Putamen (tissue), 1 donor: ENCODE results near the gene BAIAP2.

Source experiments
- DNase-seq: peaks from one replicate; pipeline ENCODE4 v3.0.0-alpha.2; 2016; ENCODE audit warnings: low spot score

BAIAP2 gene

DNA sequence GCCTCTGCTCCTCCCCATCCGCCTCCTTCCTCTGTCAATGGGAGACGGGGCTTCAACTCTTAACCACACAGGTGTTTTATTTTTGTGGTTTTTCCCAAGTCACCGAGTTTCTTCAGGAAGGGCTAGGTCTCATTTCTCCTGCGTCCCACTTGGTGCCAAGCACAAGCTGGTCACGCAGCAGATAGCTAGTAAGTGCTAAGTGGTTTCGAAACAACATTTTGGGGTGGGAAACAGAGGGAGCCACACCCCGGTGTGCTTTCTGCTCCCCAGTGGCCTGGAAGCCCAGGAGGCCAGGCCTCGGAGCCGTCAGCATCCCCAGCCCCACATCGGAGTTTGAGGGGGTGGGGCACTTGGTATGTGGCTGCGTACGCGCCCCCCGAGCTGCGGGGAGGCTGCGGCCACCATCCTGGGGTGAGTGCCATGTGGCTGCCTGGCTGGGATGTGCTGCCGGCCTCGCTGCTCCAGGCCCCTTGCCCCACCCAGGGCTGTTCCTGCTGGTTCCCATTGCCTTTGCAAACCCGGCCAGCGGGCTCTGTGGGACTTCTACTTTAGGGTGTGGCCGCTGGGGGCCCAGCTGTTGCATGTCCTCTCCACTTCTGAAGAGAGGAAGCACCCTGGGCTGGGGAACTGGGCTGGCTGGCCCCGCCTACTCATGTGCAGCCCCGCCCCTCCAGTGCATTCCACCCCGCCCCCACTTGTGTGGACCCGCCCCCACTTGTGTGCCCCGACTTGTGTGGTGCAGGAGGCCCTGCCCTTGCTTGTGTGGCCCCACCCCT, 55.6 kb downstream of the BAIAP2 start:
- no peak for DNase-seq

DNA sequence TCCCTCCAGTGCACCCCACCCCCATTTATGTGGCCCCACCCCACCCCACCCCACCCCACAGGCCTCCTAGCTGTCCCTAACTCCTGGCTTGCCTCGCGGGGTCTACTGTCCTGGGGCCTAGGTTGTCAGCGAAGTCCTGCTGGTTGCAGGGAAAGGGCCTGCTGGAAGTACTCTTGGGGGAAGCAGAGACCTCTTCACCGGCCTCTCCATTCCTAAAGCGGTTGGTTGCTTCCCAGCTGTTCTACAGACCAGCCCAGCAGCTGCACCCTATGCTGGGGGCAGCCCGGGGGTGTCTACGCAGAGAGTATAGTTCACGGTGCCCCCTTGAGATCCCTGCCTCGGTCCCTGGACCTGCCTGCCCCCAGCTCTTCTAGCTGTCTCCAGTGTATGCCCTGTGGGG, 56.2 kb downstream of the BAIAP2 start:
- no peak for DNase-seq

DNA sequence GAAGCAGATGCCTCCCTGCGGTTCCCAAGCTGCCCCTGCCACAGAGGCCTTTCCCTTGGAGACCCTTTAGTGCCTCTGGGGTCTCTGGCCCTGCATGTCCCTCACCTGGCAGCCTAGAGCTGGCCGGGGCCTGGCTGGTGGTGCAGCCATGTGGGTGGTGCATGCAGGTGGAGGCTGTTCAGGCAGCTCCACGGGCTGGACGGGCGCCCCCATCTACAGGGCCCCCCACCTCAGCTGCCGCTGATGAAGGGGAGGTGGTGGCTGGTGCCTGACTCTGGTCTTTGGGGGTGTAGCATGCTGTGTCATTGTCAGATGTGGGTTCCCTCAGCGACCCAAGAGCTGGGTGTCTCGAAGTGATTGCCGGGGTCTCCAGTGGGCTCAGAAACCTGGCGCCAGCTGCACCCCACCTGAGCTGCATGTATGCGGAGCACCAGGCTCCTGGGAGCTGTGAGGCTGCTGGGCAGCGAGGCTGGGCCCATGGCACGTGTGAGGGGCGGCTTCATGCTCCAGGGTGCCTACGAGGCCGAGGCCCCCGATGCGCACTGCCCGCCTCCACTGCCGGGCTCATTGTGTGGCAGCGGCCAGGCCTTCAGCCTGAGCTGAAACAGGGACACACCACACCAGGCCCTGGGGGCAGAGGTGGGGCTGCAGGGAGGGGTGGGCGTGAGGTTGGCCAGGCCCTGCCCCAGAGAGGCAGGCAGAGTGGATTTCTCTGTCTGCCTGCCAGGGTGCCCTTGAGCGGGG, 57.0 kb downstream of the BAIAP2 start:
- no peak for DNase-seq

DNA sequence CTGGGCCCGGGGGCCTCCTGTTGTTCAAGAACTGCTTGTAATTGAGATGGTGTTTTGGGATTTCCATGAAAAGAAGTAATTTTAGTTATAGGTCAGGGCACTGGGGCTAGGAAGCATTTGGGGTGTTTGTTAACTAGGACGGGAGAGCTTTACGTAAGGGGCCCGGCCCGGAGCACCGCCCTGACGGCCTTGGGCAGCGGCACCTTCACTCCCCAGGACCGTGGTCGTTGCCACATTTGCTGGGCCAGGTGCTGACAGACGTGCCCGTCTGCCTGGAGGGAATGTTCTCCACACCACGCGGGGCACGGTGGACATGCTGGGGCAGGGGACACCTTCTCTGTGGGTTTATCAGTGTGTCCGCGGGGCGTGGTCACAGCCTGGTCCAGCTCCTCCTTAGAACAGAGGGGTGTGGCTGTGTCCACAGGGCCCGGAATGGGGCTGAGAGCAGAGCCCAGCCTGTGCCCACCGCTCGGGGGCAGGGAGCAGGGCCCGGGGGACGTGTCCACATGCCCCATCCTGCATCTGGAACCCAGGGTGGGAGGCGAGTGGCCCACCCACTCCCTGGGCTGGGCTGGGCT, 57.7 kb downstream of the BAIAP2 start:
- no peak for DNase-seq

DNA sequence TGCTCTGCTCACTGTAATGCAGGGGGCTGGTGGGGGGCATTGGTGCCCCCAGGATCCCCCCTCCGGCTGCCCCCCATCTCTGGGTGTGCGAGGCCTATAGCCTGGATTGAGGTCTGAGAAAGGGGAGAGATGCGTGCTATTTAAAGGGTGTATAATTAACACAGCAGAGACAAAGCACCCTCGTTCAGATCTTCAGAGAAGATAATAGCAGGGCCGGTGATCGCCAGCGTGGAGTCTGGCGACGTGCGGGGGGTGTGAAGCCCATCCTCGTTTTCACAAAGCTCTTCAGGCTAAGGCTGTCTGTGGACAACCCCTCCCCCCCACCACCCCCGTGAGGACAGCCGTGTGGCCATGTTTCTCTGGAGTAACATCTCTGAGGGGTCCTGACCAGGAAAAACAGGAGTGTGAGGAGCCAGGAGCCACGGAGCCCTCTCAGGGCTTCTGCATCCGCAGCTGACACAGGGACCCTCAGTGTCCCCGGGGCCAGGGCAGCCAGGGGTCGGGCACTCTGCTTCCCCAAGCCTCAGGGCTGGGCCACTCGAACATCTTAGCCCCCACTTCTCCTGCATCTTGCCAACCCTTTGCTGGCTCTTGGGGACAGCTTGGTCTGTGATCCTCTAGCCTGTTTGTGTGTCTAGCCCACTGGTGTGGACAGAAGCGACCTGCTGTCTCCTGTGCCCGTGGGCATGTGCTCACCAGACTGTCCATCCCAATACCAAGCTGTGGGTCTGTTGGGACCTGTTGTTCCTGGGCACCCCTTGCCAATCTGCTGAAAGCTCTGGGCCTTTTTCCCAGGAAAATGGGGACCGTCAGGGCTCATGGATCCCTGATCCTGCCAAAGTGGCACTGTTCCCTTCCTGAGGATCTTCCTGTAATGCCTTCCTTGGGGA, 58.9 kb downstream of the BAIAP2 start:
- DNase-seq: no peak

DNA sequence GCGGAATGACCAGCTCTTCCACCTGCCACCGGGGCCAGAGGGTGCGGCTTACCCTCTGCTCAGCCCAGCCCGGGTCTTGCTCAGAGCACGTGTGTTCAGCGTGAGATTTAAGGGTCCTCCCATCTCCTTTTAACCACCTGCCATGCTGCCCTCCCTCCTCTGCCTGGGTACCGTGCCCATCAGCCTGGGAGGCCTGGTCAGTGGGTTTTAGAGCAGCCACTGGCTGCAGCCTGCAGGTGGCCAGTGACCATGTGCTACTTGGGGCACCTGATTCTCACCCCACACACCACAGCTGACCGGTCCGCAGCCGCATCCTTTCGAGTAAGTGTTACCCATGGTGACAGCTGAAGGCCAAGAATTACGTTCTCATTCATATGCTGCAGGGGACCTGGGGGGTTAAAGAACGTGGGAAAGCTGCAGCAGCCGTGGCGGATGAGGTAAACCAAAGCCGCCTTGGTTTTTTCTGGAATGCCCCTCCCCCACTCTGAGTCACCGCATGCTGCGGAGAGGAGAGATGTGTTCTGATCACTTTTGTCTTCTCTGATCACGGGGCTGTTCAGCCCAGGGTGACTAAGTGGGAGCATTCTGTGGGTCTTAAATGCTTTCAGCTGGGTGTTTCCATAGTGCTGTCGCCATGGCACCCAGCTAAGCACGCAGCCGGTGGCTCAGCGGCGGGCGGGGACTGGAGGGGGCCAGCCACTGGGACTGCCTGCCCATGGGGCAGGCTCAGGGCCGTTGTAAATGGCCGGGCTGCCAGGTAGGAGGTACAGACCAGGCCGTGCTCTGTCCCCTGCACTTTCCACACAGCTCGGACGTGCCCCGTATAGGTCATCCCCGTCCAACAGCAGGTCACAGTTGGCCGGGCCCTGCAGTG, 59.8 kb downstream of the BAIAP2 start:
- DNase-seq: peak; percentile 88

DNA sequence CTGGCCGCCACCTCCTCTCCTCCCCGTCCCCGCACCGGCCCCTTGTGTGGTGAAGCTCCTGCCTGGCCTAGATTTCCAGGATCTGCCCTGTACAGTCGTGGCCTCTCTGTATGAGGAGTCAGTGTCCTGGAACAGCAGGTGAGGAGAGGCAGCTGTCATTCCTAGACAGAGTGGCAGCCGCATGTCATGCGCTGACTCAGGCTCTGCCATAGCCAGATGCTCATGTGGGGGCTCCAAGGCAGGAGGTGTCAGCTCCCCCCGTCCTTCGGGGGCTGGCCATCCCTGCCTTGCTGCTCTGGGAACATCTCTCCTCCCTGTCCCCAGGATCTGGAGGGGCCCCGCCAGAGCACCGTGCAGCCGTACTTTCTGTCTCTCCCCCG, 60.4 kb downstream of the BAIAP2 start:
- DNase-seq: no peak

DNA sequence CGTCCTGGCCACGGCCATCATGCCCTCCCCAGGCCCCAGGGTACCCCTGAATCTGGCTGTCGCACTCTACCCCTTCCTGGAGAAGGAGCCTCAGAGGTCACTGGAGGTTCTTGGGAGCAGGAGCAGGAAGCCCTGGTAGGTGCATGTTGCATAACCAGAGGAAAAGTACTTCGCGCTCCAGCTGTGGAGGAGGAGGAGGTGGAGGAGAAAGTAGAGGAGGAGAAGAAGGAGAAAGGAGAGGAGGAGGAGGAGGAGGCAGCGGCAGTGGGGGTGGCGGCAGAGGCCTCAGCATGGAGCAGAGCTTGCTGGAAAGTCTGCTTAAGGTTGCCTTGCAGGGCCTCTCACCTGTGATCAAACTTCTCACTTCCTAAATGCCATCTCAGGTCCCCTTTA, 61.8 kb downstream of the BAIAP2 start:
- DNase-seq: peak; percentile 67

DNA sequence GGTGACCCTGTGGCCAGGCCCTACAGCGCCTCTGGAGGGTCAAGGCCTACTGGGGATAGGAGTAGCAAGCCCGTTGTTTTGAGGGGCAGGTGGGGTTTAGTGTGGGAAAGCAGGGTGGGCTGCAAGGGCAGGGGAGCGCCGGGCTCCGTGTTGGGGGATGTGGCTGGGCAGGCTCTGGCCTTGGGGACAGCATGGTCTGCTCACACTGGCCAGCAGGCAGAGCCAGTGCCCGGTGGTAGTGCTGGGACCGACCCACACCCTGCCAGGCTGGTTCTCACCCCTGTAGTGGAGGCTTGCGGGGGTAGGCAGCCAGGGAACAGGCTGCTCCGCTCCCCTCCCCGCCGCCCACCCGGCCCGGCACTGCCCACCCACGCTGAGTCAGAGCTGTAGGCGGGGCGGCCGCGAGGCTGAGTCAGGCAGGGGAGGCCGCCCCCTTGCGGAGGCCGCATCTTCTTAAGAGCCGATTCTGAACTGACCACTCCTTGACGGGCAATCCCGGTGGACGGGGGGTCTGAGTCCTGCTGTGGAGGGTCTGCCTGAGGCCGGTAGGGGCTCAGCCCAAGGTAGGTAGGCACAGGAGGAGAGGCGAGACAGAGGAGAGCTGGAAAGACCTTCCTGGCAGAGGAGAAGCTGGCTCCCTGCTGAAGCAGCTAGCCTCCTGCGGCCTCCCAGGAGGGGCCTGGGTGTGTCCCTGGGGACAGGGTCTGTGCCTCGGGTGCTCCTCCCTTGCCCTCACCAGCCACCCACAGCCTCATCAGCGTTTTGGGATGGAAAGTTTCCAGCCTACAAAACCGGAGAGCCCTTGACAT, 62.4 kb downstream of the BAIAP2 start:
- peak; percentile 61 for DNase-seq

DNA sequence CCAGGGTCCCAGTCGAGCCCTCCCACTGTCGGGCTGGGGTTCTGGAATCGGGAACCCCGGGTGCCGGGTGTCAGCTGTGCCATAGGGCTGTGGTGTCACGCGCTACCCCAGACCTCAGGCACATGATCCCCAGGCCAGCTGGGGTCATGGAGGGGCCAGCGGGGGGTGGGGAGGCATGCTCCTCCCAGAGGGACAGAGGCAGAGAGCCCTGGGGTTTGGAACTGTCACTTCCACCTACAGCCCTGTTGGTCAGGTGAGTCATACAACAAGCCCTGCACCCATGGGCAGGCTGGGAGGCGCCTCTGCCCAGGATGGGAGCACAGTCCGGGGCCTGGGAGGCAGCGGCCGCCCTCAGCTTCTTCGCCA, 63.0 kb downstream of the BAIAP2 start:
- no peak for DNase-seq

DNA sequence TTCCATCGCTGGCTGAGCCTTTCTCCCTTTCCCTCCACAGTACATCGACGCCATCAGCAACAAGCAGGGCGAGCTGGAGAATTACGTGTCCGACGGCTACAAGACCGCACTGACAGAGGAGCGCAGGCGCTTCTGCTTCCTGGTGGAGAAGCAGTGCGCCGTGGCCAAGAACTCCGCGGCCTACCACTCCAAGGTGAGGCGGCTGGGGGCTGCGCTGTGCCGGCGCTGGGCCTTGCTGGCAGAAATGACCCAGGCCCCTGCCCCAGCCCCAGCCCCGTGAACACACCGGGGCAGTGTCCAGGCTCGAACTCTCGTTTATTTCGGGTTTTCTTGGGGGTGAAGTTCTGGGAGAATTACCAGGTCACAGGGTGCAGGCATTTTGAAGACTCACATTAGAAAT, 64.9 kb downstream of the BAIAP2 start:
- DNase-seq: no peak

DNA sequence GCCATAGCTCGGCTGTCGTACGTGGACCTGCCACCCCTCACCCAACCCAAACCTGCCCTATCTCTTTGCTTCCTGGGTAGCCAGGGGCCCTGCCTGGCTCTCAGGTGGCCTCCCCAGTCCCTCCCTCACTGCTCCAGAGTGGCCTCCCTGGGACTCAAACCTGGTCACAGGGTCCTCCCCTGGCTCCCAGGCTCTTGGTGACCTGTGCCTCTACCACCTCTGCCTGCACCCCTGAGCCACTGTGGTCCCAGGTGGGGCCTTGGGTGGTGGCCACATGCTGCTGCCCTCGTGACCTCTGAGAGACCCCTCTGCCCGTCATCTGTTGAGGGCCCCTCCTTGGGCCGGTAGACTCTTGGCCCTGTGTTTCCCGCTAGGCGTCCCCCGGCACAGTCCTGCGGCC, 65.7 kb downstream of the BAIAP2 start:
- no peak for DNase-seq

DNA sequence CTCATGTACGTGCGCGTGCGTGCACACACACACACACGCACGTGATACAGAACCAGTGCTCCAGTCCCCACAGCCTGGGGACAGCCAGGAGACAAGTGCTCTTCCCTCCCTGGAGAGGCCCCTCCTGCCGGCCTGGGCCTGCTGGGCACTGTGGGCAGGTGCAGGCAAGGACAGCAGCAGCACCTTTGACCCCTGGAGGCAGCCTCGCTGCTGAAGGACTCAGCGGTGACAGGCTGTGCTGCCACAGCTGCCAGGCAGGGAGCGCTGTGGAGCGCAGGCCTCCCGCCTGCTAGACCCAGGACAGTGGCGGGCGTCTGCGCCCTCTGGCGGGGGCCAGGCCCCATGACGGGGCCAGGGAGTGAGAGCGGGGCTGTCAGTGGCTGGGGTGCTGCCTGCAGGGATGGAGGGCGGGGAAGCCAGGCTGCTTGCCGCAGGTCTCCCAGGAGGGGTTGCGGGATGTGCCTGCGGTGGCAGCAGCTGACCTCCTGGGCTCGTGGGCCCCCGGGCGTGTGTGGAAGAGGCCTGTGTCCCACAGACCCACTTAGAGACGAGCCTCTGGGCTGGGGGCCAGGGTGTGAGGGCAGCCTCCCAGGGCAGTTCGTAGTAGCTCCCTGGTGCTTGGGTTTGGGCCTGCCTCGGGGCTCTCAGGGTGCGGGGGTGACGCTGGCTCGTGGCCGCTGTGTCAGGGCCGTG, 66.8 kb downstream of the BAIAP2 start:
- DNase-seq: peak; percentile 80

DNA sequence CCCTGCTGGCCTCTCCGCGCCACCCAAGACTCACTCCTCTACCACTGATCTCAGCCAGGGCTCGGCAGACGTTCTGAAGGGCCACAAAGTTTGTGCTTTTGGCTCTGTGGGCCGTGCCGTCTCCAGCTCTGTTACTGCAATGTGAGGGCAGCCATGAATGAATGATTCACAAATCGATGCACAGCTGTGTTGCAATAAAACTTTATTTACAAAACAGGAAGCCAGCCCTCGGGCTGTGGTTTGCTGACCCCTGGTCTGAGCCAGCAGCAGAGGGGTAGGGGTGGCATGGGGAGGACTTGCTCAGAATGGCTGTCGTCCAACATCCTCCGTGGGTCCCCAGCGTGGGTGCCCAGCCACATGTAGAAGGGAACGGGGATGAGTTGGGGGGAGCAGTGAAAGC, 67.4 kb downstream of the BAIAP2 start:
- no peak for DNase-seq

DNA sequence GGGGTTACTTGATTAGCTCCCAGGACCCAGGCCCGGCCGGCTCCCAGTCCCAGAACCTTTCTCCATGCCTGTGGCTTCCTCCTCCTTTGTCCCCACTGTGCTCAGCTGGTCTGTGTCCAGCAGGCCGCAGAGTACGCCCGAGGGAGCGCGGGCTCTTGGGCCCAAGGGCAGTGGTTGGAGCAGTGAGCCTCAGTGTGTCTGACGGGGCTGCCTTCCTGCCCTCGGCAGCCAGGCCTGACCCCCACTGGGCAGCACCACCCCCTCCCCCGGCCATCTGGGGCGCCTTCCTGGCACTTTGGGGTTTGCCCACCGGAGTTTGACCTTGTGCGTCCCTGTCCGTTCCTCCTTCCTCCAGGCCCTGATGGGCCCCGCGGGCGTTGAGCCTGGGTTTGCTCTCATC, 67.9 kb downstream of the BAIAP2 start:
- no peak for DNase-seq

DNA sequence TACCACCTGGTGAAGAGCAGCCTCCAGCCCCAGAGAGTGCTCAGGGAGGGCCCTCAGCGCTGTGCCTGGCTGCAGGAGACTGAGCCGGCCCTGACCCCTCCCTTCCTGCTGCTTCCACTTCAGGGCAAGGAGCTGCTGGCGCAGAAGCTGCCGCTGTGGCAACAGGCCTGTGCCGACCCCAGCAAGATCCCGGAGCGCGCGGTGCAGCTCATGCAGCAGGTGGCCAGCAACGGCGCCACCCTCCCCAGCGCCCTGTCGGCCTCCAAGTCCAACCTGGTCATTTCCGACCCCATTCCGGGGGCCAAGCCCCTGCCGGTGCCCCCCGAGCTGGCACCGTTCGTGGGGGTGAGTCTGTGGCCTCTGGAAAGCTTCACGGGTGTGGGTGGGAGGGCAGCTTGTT, 68.4 kb downstream of the BAIAP2 start:
- no peak for DNase-seq

DNA sequence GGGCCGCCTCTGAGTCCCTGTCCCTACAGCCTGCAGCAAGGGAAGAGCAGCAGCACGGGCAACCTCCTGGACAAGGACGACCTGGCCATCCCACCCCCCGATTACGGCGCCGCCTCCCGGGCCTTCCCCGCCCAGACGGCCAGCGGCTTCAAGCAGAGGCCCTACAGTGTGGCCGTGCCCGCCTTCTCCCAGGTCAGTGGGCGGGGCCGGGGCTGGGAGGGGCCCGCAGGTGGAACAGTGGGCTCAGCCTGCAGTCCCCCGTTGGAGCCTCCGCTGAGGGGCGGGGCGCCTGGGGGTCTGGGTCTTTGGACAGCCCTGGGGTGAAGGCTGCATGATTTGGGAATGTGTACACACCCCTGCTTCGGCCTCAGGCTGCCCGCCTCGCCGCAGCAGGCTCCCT, 71.8 kb downstream of the BAIAP2 start:
- DNase-seq: no peak

DNA sequence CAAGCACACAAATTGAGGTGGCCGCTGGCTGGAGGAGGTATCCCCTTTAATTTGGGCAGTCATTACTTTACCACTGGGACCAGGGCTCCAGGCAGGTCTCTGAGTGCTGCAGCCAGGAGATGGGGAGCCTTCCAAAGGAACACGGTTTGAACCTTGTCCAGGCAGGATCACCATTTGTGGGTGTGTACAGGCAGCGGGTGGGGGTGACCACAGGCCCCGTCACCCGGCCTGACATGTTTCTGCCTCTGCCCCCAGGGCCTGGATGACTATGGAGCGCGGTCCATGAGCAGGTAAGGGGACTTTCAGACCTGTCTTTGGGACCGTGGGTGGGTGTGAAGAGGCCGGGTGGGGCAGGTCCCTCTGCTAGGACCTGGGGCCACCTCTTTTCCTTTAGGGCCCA, 73.3 kb downstream of the BAIAP2 start:
- no peak for DNase-seq

DNA sequence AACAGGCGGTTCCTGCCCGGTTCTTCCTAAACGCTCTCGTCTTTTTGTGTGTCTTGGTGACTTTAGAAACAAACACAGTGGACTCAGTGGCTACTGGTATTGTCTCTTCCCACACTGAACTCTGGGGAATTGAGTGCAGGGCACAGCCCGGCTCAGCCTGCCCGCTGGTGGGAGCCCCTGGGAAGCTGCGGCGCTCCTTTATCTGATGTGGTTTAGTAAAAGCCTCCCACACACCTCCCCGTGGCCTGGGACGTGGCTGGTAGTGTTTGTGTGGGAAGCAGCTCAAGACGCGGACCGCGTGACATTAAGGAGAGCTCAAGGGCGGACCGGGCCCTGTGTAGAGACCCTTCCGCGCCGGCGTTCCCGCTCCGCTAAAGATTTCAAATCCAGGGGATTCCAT, 75.0 kb downstream of the BAIAP2 start:
- DNase-seq: no peak

DNA sequence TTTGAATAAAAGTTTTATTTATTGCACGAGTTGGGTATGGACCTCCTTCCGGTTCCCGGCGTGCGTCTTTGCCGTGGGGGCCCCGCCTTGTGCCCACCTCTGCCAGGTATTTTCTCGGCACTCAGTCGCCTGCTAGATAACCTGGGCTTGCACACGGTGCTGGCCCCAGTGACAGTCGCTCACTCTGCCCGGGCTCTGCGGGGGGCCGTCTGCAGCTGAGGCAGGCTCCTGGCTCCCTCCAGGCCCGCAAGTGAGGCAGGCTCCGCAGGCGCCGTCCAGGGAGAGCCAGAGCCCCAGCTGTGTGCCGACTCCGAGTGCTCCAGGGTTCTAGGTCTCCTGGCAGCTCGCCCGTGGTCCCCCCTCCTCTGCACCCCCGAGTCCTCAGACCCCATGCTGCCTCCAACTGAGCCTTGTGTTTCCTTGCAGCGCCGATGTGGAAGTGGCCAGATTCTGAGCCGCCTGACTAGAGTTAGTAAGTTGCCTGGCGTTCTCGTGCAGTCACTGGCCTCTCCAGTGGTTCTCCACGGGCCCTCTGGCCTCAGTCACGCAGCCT, 75.6 kb downstream of the BAIAP2 start:
- DNase-seq: no peak
